Transverse colon (tissue), 4 donors: ENCODE measurements around the gene CD320.

ENCODE experiments used
- EP300 ChIP-seq: sonication (generic); formaldehyde crosslinking; IDR thresholded peaks from one replicate; pipeline ENCODE4 v1.6.1; 2017; ENCODE audit warnings: antibody characterized with exemption, low read depth
- POLR2A ChIP-seq: fragments of 450-650 bp; IDR thresholded peaks from one replicate; pipeline ENCODE4 v1.6.1; 2016; ENCODE audit warnings: antibody characterized with exemption, mild to moderate bottlenecking, moderate library complexity
- POLR2AphosphoS5 ChIP-seq, 3 donors: sonication (generic); formaldehyde crosslinking; IDR thresholded peaks; one replicate each; pipeline ENCODE4 v1.6.1; 2016; ENCODE audit warnings: antibody characterized with exemption in 3 of 3
- TF ChIP-seq, protein P1 (sequence below), 5 experiments: fragments of 200-600 bp in 3 of 5; fragments of 450-650 bp in 2 of 5; sonication (generic) in 3 of 5; IDR thresholded peaks; 1 replicate in 2 of 5; 2 replicates in 3 of 5; pipeline ENCODE4 v1.5.1; 2016 to 2017; ENCODE audit warnings: antibody characterized with exemption in 5 of 5, inconsistent platforms in 3 of 5, mild to moderate bottlenecking in 2 of 5, moderate library complexity in 1 of 5

GRCh38 chr19:8336072-8336569 is 28.0 kb upstream of the CD320 start:
- TF ChIP-seq POLR2A (no peak), EP300 (no peak), POLR2AphosphoS5 (IDR thresholded peaks at IDR 0.05) (no peak)
- TF ChIP-seq, protein P1, sequence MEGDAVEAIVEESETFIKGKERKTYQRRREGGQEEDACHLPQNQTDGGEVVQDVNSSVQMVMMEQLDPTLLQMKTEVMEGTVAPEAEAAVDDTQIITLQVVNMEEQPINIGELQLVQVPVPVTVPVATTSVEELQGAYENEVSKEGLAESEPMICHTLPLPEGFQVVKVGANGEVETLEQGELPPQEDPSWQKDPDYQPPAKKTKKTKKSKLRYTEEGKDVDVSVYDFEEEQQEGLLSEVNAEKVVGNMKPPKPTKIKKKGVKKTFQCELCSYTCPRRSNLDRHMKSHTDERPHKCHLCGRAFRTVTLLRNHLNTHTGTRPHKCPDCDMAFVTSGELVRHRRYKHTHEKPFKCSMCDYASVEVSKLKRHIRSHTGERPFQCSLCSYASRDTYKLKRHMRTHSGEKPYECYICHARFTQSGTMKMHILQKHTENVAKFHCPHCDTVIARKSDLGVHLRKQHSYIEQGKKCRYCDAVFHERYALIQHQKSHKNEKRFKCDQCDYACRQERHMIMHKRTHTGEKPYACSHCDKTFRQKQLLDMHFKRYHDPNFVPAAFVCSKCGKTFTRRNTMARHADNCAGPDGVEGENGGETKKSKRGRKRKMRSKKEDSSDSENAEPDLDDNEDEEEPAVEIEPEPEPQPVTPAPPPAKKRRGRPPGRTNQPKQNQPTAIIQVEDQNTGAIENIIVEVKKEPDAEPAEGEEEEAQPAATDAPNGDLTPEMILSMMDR (IDR thresholded peaks at IDR 0.05): no peak
